ENCODE results near the gene APBA2. TPM values are rescaled to one million over a fixed set of nuclear protein-coding genes. Genes with fewer than 3 reads are reported as not detected.

APBA2 gene
- total RNA-seq, 1 donor from 2014 or later: 3.8 TPM

- intact Hi-C loops (cut with DNase I): no loop called here
Observed at GRCh38 chr15:29072444-29072843, 186.7 kb downstream of the APBA2 start.

GRCh38 chr15:29074045-29074444 lies 188.3 kb downstream of the APBA2 start:
- H3K27ac ChIP-seq: no peak overlapping the region
- H3K9me3 ChIP-seq: no peaks in the 10 kb centered on the region
- H3K27me3 ChIP-seq (ENCODE audit: low read depth): no peaks in the 10 kb centered on the region
- no peak for TF ChIP-seq CTCF (IDR thresholded peaks at IDR 0.05)
- H3K4me3 ChIP-seq: no peak overlapping the region
- ATAC-seq (no peak), DNase-seq (no peak)
- intact Hi-C loops (cut with DNase I): no loop called here
- H3K4me1 ChIP-seq: no peaks in the 10 kb centered on the region
- no peaks in the 10 kb centered on the region for H3K36me3 ChIP-seq

More at GRCh38 chr15:29072444-29072843, 186.7 kb downstream of the APBA2 start:
- no peak for TF ChIP-seq CTCF (IDR thresholded peaks at IDR 0.05)
- ATAC-seq: no peak
- no peak overlapping the region for H3K27ac ChIP-seq
- no peak for DNase-seq
- H3K4me3 ChIP-seq: no peak overlapping the region
- H3K4me1 ChIP-seq: no peaks in the 10 kb centered on the region
- H3K27me3 ChIP-seq (ENCODE audit: low read depth): no peaks in the 10 kb centered on the region
- H3K36me3 ChIP-seq: no peaks in the 10 kb centered on the region
- H3K9me3 ChIP-seq: no peaks in the 10 kb centered on the region

GRCh38 chr15:29078541-29078940 lies 192.8 kb downstream of the APBA2 start:
- intact Hi-C loops (cut with DNase I): no loop called here
- H3K27ac ChIP-seq: no peak overlapping the region
- ATAC-seq (no peak), DNase-seq (no peak)
- no peaks in the 10 kb centered on the region for H3K27me3 ChIP-seq (ENCODE audit: low read depth)
- H3K36me3 ChIP-seq: no peaks in the 10 kb centered on the region
- TF ChIP-seq CTCF (IDR thresholded peaks at IDR 0.05): no peak
- H3K4me1 ChIP-seq: no peaks in the 10 kb centered on the region
- no peak overlapping the region for H3K4me3 ChIP-seq
- no peaks in the 10 kb centered on the region for H3K9me3 ChIP-seq

- no peak for DNase-seq
Observed at GRCh38 chr15:29079479-29079878, 193.7 kb downstream of the APBA2 start.

GRCh38 chr15:29081781-29082180 lies 196.0 kb downstream of the APBA2 start:
- intact Hi-C loops (cut with DNase I): no loop called here
- ATAC-seq (no peak), DNase-seq (no peak)
- no peaks in the 10 kb centered on the region for H3K36me3 ChIP-seq
- H3K4me3 ChIP-seq: no peak overlapping the region
- TF ChIP-seq CTCF (IDR thresholded peaks at IDR 0.05): no peak
- no peaks in the 10 kb centered on the region for H3K9me3 ChIP-seq
- H3K27ac ChIP-seq: no peak overlapping the region
- H3K4me1 ChIP-seq: no peaks in the 10 kb centered on the region
- H3K27me3 ChIP-seq (ENCODE audit: low read depth): no peaks in the 10 kb centered on the region

More at GRCh38 chr15:29079479-29079878, 193.7 kb downstream of the APBA2 start:
- ATAC-seq: no peak
- no peaks in the 10 kb centered on the region for H3K9me3 ChIP-seq
- H3K4me1 ChIP-seq: no peaks in the 10 kb centered on the region
- H3K4me3 ChIP-seq: no peak overlapping the region
- no peaks in the 10 kb centered on the region for H3K36me3 ChIP-seq
- H3K27me3 ChIP-seq (ENCODE audit: low read depth): no peaks in the 10 kb centered on the region
- H3K27ac ChIP-seq: no peak overlapping the region
- intact Hi-C loops (cut with DNase I): no loop called here
- TF ChIP-seq CTCF (IDR thresholded peaks at IDR 0.05): no peak

GRCh38 chr15:29083161-29083560 lies 197.4 kb downstream of the APBA2 start:
- Histone ChIP-seq H3K4me3 (no peak overlapping the region), H3K36me3 (no peaks in the 10 kb centered on the region), H3K9me3 (no peaks in the 10 kb centered on the region), H3K27me3 (ENCODE audit: low read depth) (no peaks in the 10 kb centered on the region), H3K4me1 (no peaks in the 10 kb centered on the region), H3K27ac (no peak overlapping the region)
- TF ChIP-seq CTCF (IDR thresholded peaks at IDR 0.05): no peak
- ATAC-seq: no peak
- no peak for DNase-seq
- intact Hi-C loops (cut with DNase I): no loop called here

All from lower lobe of right lung (tissue), 2 donors.